Fibroblast of skin of left biceps (primary cell): ENCODE measurements around the gene PCMTD2.
"Not testable (repeated sequence)": the region's sequence is repeated elsewhere in the genome, so short reads cannot be mapped to it uniquely, and the experiment has no call there.

Experiments used
- DNase-seq, 2 experiments: peaks; one replicate each; pipeline ENCODE4 v3.0.0-alpha.2; 2013; ENCODE audit warnings: low read depth in 2 of 2

The PCMTD2 gene

GRCh38 chr20:64286447-64287263 lies 31.1 kb downstream of the PCMTD2 start:
- not testable (repeated sequence) for DNase-seq

DNA sequence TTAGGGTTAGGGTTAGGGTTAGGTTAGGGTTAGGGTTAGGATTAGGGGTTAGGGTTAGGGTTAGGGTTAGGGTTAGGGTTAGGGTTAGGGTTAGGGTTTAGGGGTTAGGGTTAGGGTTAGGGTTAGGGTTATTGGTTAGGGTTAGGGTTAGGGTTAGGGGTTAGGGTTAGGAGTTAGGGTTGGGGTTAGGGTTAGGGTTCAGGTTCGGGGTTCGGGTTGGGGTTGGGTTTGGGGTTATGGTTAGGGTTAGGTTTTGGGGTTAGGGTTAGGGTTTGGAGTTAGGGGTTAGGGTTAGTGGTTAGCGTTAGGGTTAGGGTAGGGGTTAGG lies 31.7 kb downstream of the PCMTD2 start:
- DNase-seq: not testable (repeated sequence)

DNA sequence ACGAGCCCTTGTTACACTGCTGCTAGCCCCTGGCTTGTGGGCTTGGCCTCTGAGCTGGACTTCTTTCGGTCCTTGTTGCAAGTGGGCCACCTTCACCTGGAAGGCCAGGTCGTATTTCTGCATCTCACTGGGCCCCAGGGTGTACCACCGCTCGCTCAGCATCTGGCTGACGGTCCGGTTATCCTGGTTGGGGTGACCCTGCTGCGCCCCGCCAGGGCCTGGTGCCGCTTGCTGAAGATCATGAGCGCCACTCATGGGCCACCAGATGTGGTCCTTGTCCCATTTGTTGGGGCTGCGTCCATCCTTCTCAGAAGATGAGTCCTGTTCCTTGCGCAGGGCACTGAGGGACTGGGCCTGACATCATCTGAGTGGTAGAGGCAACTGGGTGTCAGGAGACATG lies 36.6 kb downstream of the PCMTD2 start:
- not testable (repeated sequence) for DNase-seq

DNA sequence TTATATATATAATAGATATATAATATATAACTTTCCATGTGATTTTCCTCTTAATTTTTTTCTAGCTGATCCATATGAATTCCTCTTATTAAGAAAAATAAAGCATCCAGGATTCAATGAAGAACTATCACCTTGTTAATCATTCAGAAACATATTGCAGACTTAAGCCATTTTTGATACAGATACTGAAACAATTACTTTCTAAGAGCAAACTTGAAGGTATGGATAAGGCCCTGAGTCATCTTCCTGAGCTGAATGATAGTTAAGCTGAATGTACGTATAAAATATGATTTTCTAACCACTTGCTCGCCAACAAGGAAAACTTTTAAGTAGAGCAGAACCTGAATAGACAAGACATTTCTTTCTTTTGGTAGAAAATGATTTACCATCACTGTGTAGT lies 47.5 kb downstream of the PCMTD2 start:
- DNase-seq: not testable (repeated sequence)

- DNase-seq: not testable (repeated sequence)
Observed at GRCh38 chr20:64313761-64314160, 58.2 kb downstream of the PCMTD2 start.

- DNase-seq: not testable (repeated sequence)
Observed at GRCh38 chr20:64315381-64315780, 59.8 kb downstream of the PCMTD2 start.

GRCh38 chr20:64315884-64316283 lies 60.3 kb downstream of the PCMTD2 start:
- DNase-seq: not testable (repeated sequence)

GRCh38 chr20:64316415-64317083 lies 61.0 kb downstream of the PCMTD2 start:
- not testable (repeated sequence) for DNase-seq

DNA sequence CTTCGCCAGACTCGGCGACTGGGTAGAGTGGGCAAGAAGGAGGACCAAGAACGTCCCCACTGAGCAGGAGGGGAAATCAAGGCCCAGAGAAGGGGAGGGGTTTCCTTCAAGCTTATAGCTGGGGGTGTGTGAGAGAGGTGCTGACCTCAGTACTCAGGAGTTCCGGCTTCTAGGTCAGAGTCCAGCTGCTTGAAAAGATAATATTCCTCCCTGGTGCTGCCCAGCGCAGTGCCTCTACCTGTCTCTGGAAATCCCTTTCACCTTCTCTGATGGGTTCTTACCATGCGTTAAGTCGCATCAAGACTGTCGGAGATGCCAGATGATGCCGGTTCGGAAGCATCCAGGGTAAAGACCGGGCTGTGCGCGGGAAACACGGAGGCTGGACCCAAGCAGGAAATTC lies 61.8 kb downstream of the PCMTD2 start:
- not testable (repeated sequence) for DNase-seq

- not testable (repeated sequence) for DNase-seq
Observed at GRCh38 chr20:64318056-64318455, 62.5 kb downstream of the PCMTD2 start.

GRCh38 chr20:64322031-64322789 lies 66.7 kb downstream of the PCMTD2 start:
- not testable (repeated sequence) for DNase-seq
